ENCODE measurements around the gene TARDBP. TPM values are rescaled to one million over a fixed set of nuclear protein-coding genes. Genes with fewer than 3 reads are reported as not detected.
A peak's percentile ranks its signal among the peaks of the same experiment; 100 is the strongest.
"Not testable (repeated sequence)": the region's sequence is repeated elsewhere in the genome, so short reads cannot be mapped to it uniquely, and the experiment has no call there.

Gene TARDBP
- total and polyA plus RNA-seq, 10 donors = 88.0 to 243 (median 129) TPM

GRCh38 chr1:11070876-11071275 lies 58.4 kb downstream of the TARDBP start:
- Histone ChIP-seq H3K4me1 (no peaks in the 10 kb centered on the region), H3K9me3 (no peaks in the 10 kb centered on the region), H3K4me3 (no peak overlapping the region), H3K36me3 (peaks cover 8 to 100% (median 97%) of the 10 kb centered on the region in 6 donors), H3K27me3 (replicated peaks in 1 of 7) (no peaks in the 10 kb centered on the region), H3K27ac (no peak overlapping the region)
- 94 to 97% (median 96%) methylated on average over 11 of the region's 11 CpGs for WGBS, 5 donors
- DNase-seq = peak; percentile 36
- TF ChIP-seq CTCF (IDR thresholded peaks at IDR 0.05 in 8 of 11, conservative IDR thresholded peaks at IDR 0.05 in 3 of 11) = no peak
- intact Hi-C loops (cut with DNase I; ENCODE audit: low total_unique reads) = no loop called here

- peak; percentile 33 for DNase-seq
- no peaks in the 10 kb centered on the region for H3K9me3 ChIP-seq
- H3K4me1 ChIP-seq = no peaks in the 10 kb centered on the region
- no peaks in the 10 kb centered on the region for H3K27me3 ChIP-seq (replicated peaks in 1 of 7)
- 84 to 91% (median 87%) methylated on average over 15 of the region's 15 CpGs for WGBS, 5 donors
- intact Hi-C loops (cut with DNase I; ENCODE audit: low total_unique reads) = no loop called here
- TF ChIP-seq POLR2AphosphoS5 (IDR thresholded peaks at IDR 0.05) (peak in 1 of 3 donors; percentile 28), POLR2A (IDR thresholded peaks at IDR 0.05) (no peak), CTCF (IDR thresholded peaks at IDR 0.05 in 8 of 11, conservative IDR thresholded peaks at IDR 0.05 in 3 of 11) (no peak)
- H3K4me3 ChIP-seq = no peak overlapping the region
- H3K27ac ChIP-seq = no peak overlapping the region
- peaks cover 8 to 100% (median 97%) of the 10 kb centered on the region in 6 donors for H3K36me3 ChIP-seq
Measured at GRCh38 chr1:11071463-11072215, 59.2 kb downstream of the TARDBP start.

- 56 to 84% (median 73%) methylated on average over 13 of the region's 13 CpGs for WGBS, 5 donors
- TF ChIP-seq POLR2AphosphoS5 (IDR thresholded peaks at IDR 0.05) (no peak), CTCF (IDR thresholded peaks at IDR 0.05 in 8 of 11, conservative IDR thresholded peaks at IDR 0.05 in 3 of 11) (no peak), POLR2A (IDR thresholded peaks at IDR 0.05) (no peak)
- no peak overlapping the region for H3K4me3 ChIP-seq
- H3K9me3 ChIP-seq = no peaks in the 10 kb centered on the region
- no peak overlapping the region for H3K27ac ChIP-seq
- no peaks in the 10 kb centered on the region for H3K27me3 ChIP-seq (replicated peaks in 1 of 7)
- intact Hi-C loops (cut with DNase I; ENCODE audit: low total_unique reads) = no loop called here
- DNase-seq = peak; percentile 59
- peaks cover 8 to 100% (median 98%) of the 10 kb centered on the region in 6 donors for H3K36me3 ChIP-seq
- H3K4me1 ChIP-seq = no peaks in the 10 kb centered on the region
Measured at GRCh38 chr1:11072216-11072917, 59.9 kb downstream of the TARDBP start.

GRCh38 chr1:11073398-11073797 lies 60.9 kb downstream of the TARDBP start:
- H3K36me3 ChIP-seq = peaks cover 8 to 100% (median 96%) of the 10 kb centered on the region in 6 donors
- H3K27me3 ChIP-seq (replicated peaks in 1 of 7); DNase-seq; intact Hi-C loops (cut with DNase I; ENCODE audit: low total_unique reads); H3K9me3 ChIP-seq; H3K27ac ChIP-seq; H3K4me3 ChIP-seq; H3K4me1 ChIP-seq: not testable (repeated sequence)
- 67 to 89% (median 81%) methylated on average over 7 of the region's 7 CpGs for WGBS, 5 donors

Other genes with a start within 250 kb of the TARDBP start
- gene CASZ1, start 216.0 kb upstream of the TARDBP start, total RNA-seq = 10 to 100 TPM in 5 of 7 donors, 1 to 10 TPM in 2; 5.8 to 14.5 (median 11.7) TPM
- gene CASZ1, start 216.0 kb upstream of the TARDBP start, polyA plus RNA-seq = 1 to 10 TPM in 2 of 3 donors, under 1 TPM in 1; 0.73 to 3.9 (median 1.5) TPM
- gene MASP2, start 34.6 kb downstream of the TARDBP start, total RNA-seq = not detected
- gene MASP2, start 34.6 kb downstream of the TARDBP start, polyA plus RNA-seq = under 1 TPM in 1 of 3 donors, not detected in 2; 0.06 TPM
- 10 to 100 TPM; 42.0 to 85.5 (median 46.2) TPM for gene SRM, start 47.4 kb downstream of the TARDBP start, total RNA-seq
- 100 to 1,000 TPM in 1 of 3 donors, 10 to 100 TPM in 2; 91.9 to 114 (median 98.6) TPM for gene SRM, start 47.4 kb downstream of the TARDBP start, polyA plus RNA-seq
- gene EXOSC10, start 87.2 kb downstream of the TARDBP start, total RNA-seq = 10 to 100 TPM; 48.2 to 66.3 (median 58.6) TPM
- 10 to 100 TPM; 27.5 to 49.6 (median 39.2) TPM for gene EXOSC10, start 87.2 kb downstream of the TARDBP start, polyA plus RNA-seq
- not detected for gene ANGPTL7, start 176.7 kb downstream of the TARDBP start, total RNA-seq
- 1 to 10 TPM in 1 of 3 donors, under 1 TPM in 1, not detected in 1; 0.18 to 1.7 TPM for gene ANGPTL7, start 176.7 kb downstream of the TARDBP start, polyA plus RNA-seq
- 10 to 100 TPM; 28.4 to 50.9 (median 37.5) TPM for gene MTOR, start 249.9 kb downstream of the TARDBP start, total RNA-seq
- 10 to 100 TPM; 12.5 to 16.5 (median 14.6) TPM for gene MTOR, start 249.9 kb downstream of the TARDBP start, polyA plus RNA-seq